Tibial nerve (tissue), 3 donors: ENCODE data around the gene THRAP3.

Source experiments
- CTCF ChIP-seq, 5 experiments: fragments of 200-600 bp in 3 of 5; fragments of 450-650 bp in 2 of 5; sonication (generic) in 3 of 5; IDR thresholded peaks; one replicate each; pipeline ENCODE4 v1.5.1; 2016 to 2019; ENCODE audit warnings: antibody characterized with exemption in 5 of 5, mild to moderate bottlenecking in 3 of 5, moderate library complexity in 2 of 5
- POLR2A ChIP-seq, 2 donors: fragments of 450-650 bp; IDR thresholded peaks; one replicate each; pipeline ENCODE4 v1.6.1; 2017; ENCODE audit warnings: antibody characterized with exemption in 2 of 2, mild to moderate bottlenecking in 2 of 2, moderate library complexity in 2 of 2

GRCh38 chr1:36284061-36284460 lies 59.8 kb downstream of the THRAP3 start:
- TF ChIP-seq POLR2A (IDR thresholded peaks at IDR 0.05), result no peak
- no peak for TF ChIP-seq CTCF (IDR thresholded peaks at IDR 0.05)
